Measurements from ENCODE around the gene BICD2. TPM values are rescaled to one million over a fixed set of nuclear protein-coding genes. Genes with fewer than 3 reads are reported as not detected.
"Not testable (repeated sequence)": the region's sequence is repeated elsewhere in the genome, so short reads cannot be mapped to it uniquely, and the experiment has no call there.

Gene BICD2
- total RNA-seq (10 to 100 TPM; 22.9 to 34.0 TPM), total RNA-seq (90.1 to 134 reads per million in 2 donors)

DNA sequence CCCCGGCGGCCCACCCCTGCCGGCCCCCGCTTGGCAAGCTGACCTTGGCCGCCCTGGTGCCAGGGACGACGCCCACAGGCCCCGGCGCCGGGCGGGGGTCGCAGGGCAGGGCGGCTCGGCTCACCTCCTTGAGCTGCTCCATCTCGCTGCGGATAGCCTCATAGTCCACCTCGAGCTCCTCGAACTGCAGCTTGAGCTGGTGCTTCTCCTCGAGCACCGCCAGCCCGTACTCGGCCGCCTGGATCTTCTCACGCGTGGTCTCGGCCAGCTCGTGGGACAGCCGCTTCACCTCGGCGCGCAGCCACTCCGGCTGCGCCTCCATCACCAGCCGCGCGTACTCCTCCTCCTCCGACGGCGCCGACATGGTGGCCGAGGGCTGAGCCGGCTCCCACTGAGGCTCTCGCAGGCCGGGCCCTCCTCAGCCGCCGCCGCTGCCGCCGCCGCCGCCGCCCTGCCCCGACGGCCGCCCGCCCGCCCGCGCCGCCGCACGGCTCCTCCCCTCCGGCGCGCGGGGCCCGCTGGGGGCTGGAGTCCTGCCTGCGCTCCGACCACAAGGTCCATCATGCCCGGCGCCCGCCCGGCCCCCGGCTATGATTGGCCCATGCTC is at the start of gene BICD2:
TSS of gene BICD2 (minus strand) at position 453 of the 607 bp plus-strand sequence. CDS start at position 364, 89 bp downstream.
- H3K9me3 ChIP-seq (ENCODE audit: control insufficient read depth, low read length, poor library complexity, severe bottlenecking) = no peaks in the 10 kb centered on the region
- Mint-ChIP-seq H3K4me1 (peaks cover 42% of the 10 kb centered on the region), H3K27ac (peak within 1 kb of the TSS; percentile 91), H3K27me3 (no peaks in the 10 kb centered on the region), H3K4me3 (peak within 1 kb of the TSS; percentile 90), H3K36me3 (ENCODE audit: low read depth) (no peaks in the 10 kb centered on the region)
- DNase-seq (no peak), ATAC-seq (no peak)

- Mint-ChIP-seq H3K27me3 (peaks cover 64% of the 10 kb centered on the region), H3K4me3 (peak overlapping the region; percentile 90), H3K4me1 (peaks cover 14% of the 10 kb centered on the region), H3K27ac (peak overlapping the region; percentile 34)
- H3K9me3 ChIP-seq (ENCODE audit: control insufficient read depth, low read length, poor library complexity, severe bottlenecking); H3K36me3 Mint-ChIP-seq (ENCODE audit: low read depth); DNase-seq; ATAC-seq: not testable (repeated sequence)
These were observed 45.1 kb upstream of the BICD2 start for GRCh38 chr9:92809629-92810326.

DNA sequence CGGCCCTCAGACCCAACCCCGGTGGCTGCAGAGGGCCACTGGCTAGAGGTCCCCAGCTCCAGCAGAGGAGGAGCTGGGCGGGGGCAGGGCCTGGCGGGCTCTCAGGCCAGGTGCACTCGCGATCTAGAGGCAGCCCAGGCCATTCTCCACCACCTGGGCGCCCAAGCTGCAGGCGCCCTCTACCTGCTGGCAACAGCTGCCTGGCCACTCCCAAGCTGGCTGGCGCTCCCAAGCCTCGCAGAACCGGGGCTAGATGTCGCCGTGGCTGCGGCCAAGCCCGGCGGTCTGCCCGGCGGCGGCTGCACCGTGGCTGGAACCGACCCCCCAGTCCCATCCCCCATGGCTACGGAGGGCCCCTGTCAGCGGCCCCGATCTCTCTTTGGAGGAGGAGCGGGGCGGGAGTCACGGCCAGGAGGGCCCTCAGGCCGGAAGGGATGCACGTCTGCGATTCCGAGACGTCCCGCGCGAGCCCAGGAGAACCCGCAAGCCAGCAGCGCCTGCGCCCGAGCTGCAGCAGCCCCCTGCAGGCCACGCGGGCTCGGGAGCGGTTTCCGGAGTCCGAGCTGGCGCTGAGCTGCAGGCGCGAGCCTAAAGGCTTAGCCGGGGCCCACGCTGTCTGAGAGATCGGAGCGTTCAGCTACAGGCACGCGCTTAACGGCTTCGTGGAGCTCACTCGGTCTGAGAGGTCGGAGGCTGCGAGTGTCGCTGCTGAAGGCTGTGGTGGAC is 44.3 kb upstream of the BICD2 start:
- peaks cover 55% of the 10 kb centered on the region for H3K27me3 Mint-ChIP-seq

GRCh38 chr9:92807757-92808725 is 43.4 kb upstream of the BICD2 start:
- H3K4me1 Mint-ChIP-seq = peaks cover 14% of the 10 kb centered on the region

More for the DNA sequence above, 44.3 kb upstream of the BICD2 start:
- H3K9me3 ChIP-seq (ENCODE audit: control insufficient read depth, low read length, poor library complexity, severe bottlenecking) = no peaks in the 10 kb centered on the region
- ATAC-seq = peak; percentile 69
- peak overlapping the region; percentile 34 for H3K27ac Mint-ChIP-seq
- DNase-seq = peak; percentile 21 to 25 (median 22)
- peaks cover 6% of the 10 kb centered on the region for H3K36me3 Mint-ChIP-seq (ENCODE audit: low read depth)
- H3K4me3 Mint-ChIP-seq = peak overlapping the region; percentile 90
- peaks cover 14% of the 10 kb centered on the region for H3K4me1 Mint-ChIP-seq

DNA sequence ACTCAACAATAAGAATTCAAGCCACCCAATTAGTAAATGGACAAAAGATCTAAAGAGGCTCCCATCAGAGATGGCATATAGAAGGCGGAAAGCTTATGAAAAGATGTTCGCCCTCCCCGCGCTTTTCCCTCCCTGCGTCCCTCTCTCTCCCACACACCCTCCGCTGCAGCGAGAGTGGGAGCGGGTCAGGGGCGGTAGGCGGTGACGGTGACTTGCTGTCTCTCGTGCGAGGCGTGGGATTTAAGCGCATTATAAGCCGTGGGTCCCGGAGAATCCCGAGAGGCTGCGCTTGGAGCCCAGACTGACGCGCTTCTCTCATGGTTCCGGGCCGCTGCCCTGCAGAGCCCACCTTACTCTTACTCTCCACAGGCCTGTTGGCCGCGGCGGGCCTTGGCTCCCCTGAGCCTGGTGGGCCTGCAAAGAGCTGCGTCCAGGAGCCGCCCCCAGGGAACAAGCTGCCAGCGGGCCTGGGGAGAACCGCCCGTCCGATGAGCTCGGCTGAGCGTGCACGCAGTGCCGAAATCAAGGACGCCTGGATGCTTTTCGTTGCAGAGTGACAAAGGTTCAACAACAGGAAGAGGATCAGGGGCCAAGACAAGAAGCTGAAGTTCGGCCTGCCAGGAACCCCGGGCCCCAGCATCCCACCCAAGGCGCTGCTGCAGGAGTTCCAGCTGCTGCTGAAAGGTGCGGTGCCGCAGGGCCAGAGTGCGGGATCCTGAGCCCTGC is 42.6 kb upstream of the BICD2 start:
- DNase-seq = no peak
- Mint-ChIP-seq H3K4me3 (peak overlapping the region; percentile 90), H3K36me3 (ENCODE audit: low read depth) (peaks cover 6% of the 10 kb centered on the region), H3K27me3 (peaks cover 45% of the 10 kb centered on the region), H3K27ac (peak overlapping the region; percentile 16), H3K4me1 (peaks cover 14% of the 10 kb centered on the region)
- no peaks in the 10 kb centered on the region for H3K9me3 ChIP-seq (ENCODE audit: control insufficient read depth, low read length, poor library complexity, severe bottlenecking)
- ATAC-seq = no peak

More at GRCh38 chr9:92807757-92808725, 43.4 kb upstream of the BICD2 start:
- peaks cover 6% of the 10 kb centered on the region for H3K36me3 Mint-ChIP-seq (ENCODE audit: low read depth)
- no peaks in the 10 kb centered on the region for H3K9me3 ChIP-seq (ENCODE audit: control insufficient read depth, low read length, poor library complexity, severe bottlenecking)
- no peak overlapping the region for H3K27ac Mint-ChIP-seq
- DNase-seq = peak in 1 of 3 donors; percentile 26
- peak; percentile 65 for ATAC-seq
- H3K4me3 Mint-ChIP-seq = peak overlapping the region; percentile 90
- H3K27me3 Mint-ChIP-seq = peaks cover 47% of the 10 kb centered on the region

GRCh38 chr9:92804727-92805126 is 40.1 kb upstream of the BICD2 start:
- Mint-ChIP-seq H3K4me3 (no peak overlapping the region), H3K36me3 (ENCODE audit: low read depth) (peaks cover 6% of the 10 kb centered on the region), H3K27ac (no peak overlapping the region), H3K4me1 (peaks cover 15% of the 10 kb centered on the region), H3K27me3 (peaks cover 34% of the 10 kb centered on the region)
- no peak for ATAC-seq
- H3K9me3 ChIP-seq (ENCODE audit: control insufficient read depth, low read length, poor library complexity, severe bottlenecking) = no peaks in the 10 kb centered on the region
- no peak for DNase-seq

GRCh38 chr9:92798358-92798757 is 33.7 kb upstream of the BICD2 start:
- H3K4me1 Mint-ChIP-seq = peaks cover 4% of the 10 kb centered on the region
- no peak overlapping the region for H3K27ac Mint-ChIP-seq
- no peaks in the 10 kb centered on the region for H3K9me3 ChIP-seq (ENCODE audit: control insufficient read depth, low read length, poor library complexity, severe bottlenecking)
- H3K4me3 Mint-ChIP-seq = no peak overlapping the region
- peaks cover 48% of the 10 kb centered on the region for H3K27me3 Mint-ChIP-seq
- ATAC-seq = no peak
- DNase-seq = no peak
- H3K36me3 Mint-ChIP-seq (ENCODE audit: low read depth) = peaks cover 2% of the 10 kb centered on the region

DNA sequence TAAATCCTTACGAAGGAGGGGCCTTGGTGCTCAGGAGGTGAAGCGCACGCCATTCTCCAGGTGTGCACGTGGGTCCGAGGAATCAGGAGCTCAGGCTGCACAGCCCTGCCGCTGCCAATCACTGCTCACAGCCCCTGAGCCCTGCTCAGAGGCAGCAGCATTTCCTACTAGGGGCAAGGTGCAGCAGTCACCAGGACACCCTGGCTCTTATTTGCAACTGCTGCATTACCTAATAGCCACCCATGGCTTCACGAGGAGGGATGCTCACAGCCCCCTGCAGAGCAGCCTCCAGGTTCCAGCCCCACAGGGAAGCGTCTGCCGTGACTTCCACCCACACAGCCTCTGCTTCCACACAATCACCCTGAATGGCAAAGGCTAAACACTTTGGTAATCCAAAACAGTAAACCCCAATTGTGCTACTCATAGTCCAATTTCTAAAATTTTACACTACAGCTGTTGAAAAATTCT is 31.7 kb upstream of the BICD2 start:
- peaks cover 51% of the 10 kb centered on the region for H3K27me3 Mint-ChIP-seq
- DNase-seq; H3K9me3 ChIP-seq (ENCODE audit: control insufficient read depth, low read length, poor library complexity, severe bottlenecking); H3K4me3 Mint-ChIP-seq; H3K36me3 Mint-ChIP-seq (ENCODE audit: low read depth); H3K27ac Mint-ChIP-seq; ATAC-seq; H3K4me1 Mint-ChIP-seq: not testable (repeated sequence)

GRCh38 chr9:92795598-92796336 is 31.1 kb upstream of the BICD2 start:
- no peaks in the 10 kb centered on the region for H3K9me3 ChIP-seq (ENCODE audit: control insufficient read depth, low read length, poor library complexity, severe bottlenecking)
- peaks cover 2% of the 10 kb centered on the region for H3K36me3 Mint-ChIP-seq (ENCODE audit: low read depth)
- peaks cover 8% of the 10 kb centered on the region for H3K4me1 Mint-ChIP-seq
- H3K27ac Mint-ChIP-seq = no peak overlapping the region
- DNase-seq (no peak), ATAC-seq (no peak)
- H3K4me3 Mint-ChIP-seq = no peak overlapping the region
- H3K27me3 Mint-ChIP-seq = peaks cover 57% of the 10 kb centered on the region

- H3K4me1 Mint-ChIP-seq = peaks cover 12% of the 10 kb centered on the region
- peaks cover 58% of the 10 kb centered on the region for H3K27me3 Mint-ChIP-seq
- DNase-seq = no peak
These were observed 30.4 kb upstream of the BICD2 start for GRCh38 chr9:92795000-92795399.

DNA sequence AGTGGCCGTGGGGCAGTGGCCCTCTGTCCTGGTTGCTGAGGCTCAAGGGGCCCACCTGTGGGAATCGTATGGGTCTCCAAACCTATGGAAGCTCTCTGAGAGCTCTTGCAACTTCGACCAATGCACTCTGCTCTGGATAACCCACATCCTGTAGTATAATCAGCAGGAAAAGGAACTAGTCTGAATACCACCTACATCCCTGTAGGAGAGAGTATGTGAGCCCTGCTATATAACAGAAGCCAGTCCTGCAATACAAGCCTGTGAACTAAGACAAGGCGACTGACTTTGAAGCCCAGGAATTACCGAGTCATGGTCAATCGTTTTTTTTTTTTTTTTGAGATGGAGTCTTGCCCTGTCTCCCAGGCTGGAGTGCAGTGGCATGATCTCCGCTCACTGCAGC is 29.8 kb upstream of the BICD2 start:
- no peak overlapping the region for H3K27ac Mint-ChIP-seq
- DNase-seq = no peak
- ATAC-seq = no peak
- H3K4me3 Mint-ChIP-seq = no peak overlapping the region
- peaks cover 10% of the 10 kb centered on the region for H3K4me1 Mint-ChIP-seq
- H3K9me3 ChIP-seq (ENCODE audit: control insufficient read depth, low read length, poor library complexity, severe bottlenecking) = no peaks in the 10 kb centered on the region
- H3K36me3 Mint-ChIP-seq (ENCODE audit: low read depth) = no peaks in the 10 kb centered on the region
- peaks cover 52% of the 10 kb centered on the region for H3K27me3 Mint-ChIP-seq

More at GRCh38 chr9:92795000-92795399, 30.4 kb upstream of the BICD2 start:
- H3K27ac Mint-ChIP-seq = no peak overlapping the region
- no peak overlapping the region for H3K4me3 Mint-ChIP-seq
- no peaks in the 10 kb centered on the region for H3K36me3 Mint-ChIP-seq (ENCODE audit: low read depth)
- no peaks in the 10 kb centered on the region for H3K9me3 ChIP-seq (ENCODE audit: control insufficient read depth, low read length, poor library complexity, severe bottlenecking)
- ATAC-seq = no peak
